Neural cell (in vitro differentiated cells): ENCODE results near the gene HACE1.

Experiments used
- CTCF ChIP-seq: fragments of 450-650 bp; IDR thresholded peaks from 2 replicates; pipeline ENCODE4 v1.5.1; 2014; ENCODE audit warnings: antibody characterized with exemption, mild to moderate bottlenecking, moderate library complexity; ENCODE audit not compliant: poor library complexity, severe bottlenecking
- EP300 ChIP-seq: fragments of 450-650 bp; conservative IDR thresholded peaks from 2 replicates; pipeline ENCODE4 v1.6.1; 2014; ENCODE audit warnings: antibody characterized with exemption, mild to moderate bottlenecking, moderate library complexity; ENCODE audit not compliant: poor library complexity, severe bottlenecking
- EZH2 ChIP-seq: fragments of 200-600, 300-800 bp; shearing (Covaris generic), sonication (generic); IDR thresholded peaks from 2 replicates; pipeline ENCODE4 v1.6.1; 2014; ENCODE audit warnings: antibody characterized with exemption, low read length, borderline replicate concordance, mild to moderate bottlenecking; ENCODE audit not compliant: insufficient read depth, poor library complexity, severe bottlenecking
- MXI1 ChIP-seq: fragments of 450-650 bp; conservative IDR thresholded peaks from 2 replicates; pipeline ENCODE4 v1.6.1; 2014; ENCODE audit warnings: antibody characterized with exemption, mild to moderate bottlenecking; ENCODE audit not compliant: poor library complexity, severe bottlenecking
- POLR2AphosphoS5 ChIP-seq: IDR thresholded peaks from 2 replicates; pipeline ENCODE4 v1.6.1; 2012
- RAD21 ChIP-seq: fragments of 450-650 bp; conservative IDR thresholded peaks from 2 replicates; pipeline ENCODE4 v1.6.1; 2014; ENCODE audit warnings: antibody characterized with exemption, mild to moderate bottlenecking, moderate library complexity

- TF ChIP-seq CTCF (no peak), RAD21 (no peak), POLR2AphosphoS5 (no peak), EP300 (no peak), EZH2 (no peak), MXI1 (no peak)
Measured at GRCh38 chr6:104684911-104685415, 174.8 kb downstream of the HACE1 start.
